HEK293 (cell line): Measurements from ENCODE around the gene DDR1.

Experiments
- EGR2 ChIP-seq: fragments of 450-650 bp; formaldehyde crosslinking; IDR thresholded peaks from 2 replicates; pipeline ENCODE4 v1.5.1; 2016; ENCODE audit warnings: low read depth, missing biosample characterization, missing genetic modification characterization
- GFI1B ChIP-seq: fragments of 450-650 bp; formaldehyde crosslinking; IDR thresholded peaks from 2 replicates; pipeline ENCODE4 v1.5.1; 2016; ENCODE audit warnings: missing biosample characterization, missing genetic modification characterization
- GLI4 ChIP-seq: fragments of 450-650 bp; formaldehyde crosslinking; IDR thresholded peaks from 2 replicates; pipeline ENCODE4 v1.5.1; 2016; ENCODE audit warnings: missing biosample characterization, missing genetic modification characterization
- HOXD13 ChIP-seq: sonication (generic); formaldehyde crosslinking; IDR thresholded peaks from 2 replicates; pipeline ENCODE4 v1.8.0; 2022; ENCODE audit warnings: missing genetic modification reagents, borderline replicate concordance
- MEIS1 ChIP-seq: sonication (generic); formaldehyde crosslinking; IDR thresholded peaks from 2 replicates; pipeline ENCODE4 v1.8.1; 2022; ENCODE audit warnings: missing genetic modification reagents, mild to moderate bottlenecking, borderline replicate concordance
- ZFHX2 ChIP-seq: fragments of 450-650 bp; formaldehyde crosslinking; conservative IDR thresholded peaks from 2 replicates; pipeline ENCODE4 v1.5.1; 2016; ENCODE audit warnings: missing biosample characterization, missing genetic modification characterization
- ZFP37 ChIP-seq: fragments of 450-650 bp; formaldehyde crosslinking; IDR thresholded peaks from 2 replicates; pipeline ENCODE4 v1.5.1; 2016; ENCODE audit warnings: missing biosample characterization, missing genetic modification characterization
- ZFP41 ChIP-seq: fragments of 450-650 bp; formaldehyde crosslinking; IDR thresholded peaks from 2 replicates; pipeline ENCODE4 v1.5.1; 2016; ENCODE audit warnings: missing biosample characterization, missing genetic modification characterization, borderline replicate concordance
- ZNF146 ChIP-seq: fragments of 450-650 bp; formaldehyde crosslinking; IDR thresholded peaks from 2 replicates; pipeline ENCODE4 v1.5.1; 2016; ENCODE audit warnings: missing biosample characterization, missing genetic modification characterization
- ZNF157 ChIP-seq: fragments of 450-650 bp; formaldehyde crosslinking; IDR thresholded peaks from 2 replicates; pipeline ENCODE4 v1.5.1; 2016; ENCODE audit warnings: missing biosample characterization, missing genetic modification characterization
- ZNF221 ChIP-seq: fragments of 450-650 bp; formaldehyde crosslinking; IDR thresholded peaks from 2 replicates; pipeline ENCODE4 v1.5.1; 2017; ENCODE audit warnings: missing biosample characterization, missing genetic modification characterization, borderline replicate concordance
- ZNF366 ChIP-seq: fragments of 450-650 bp; formaldehyde crosslinking; conservative IDR thresholded peaks from 2 replicates; pipeline ENCODE4 v1.5.1; 2016; ENCODE audit warnings: missing biosample characterization, missing genetic modification characterization
- ZNF391 ChIP-seq: fragments of 450-650 bp; formaldehyde crosslinking; IDR thresholded peaks from 2 replicates; pipeline ENCODE4 v1.5.1; 2016; ENCODE audit warnings: low read depth, missing biosample characterization, missing genetic modification characterization, borderline replicate concordance
- ZNF610 ChIP-seq: fragments of 450-650 bp; formaldehyde crosslinking; IDR thresholded peaks from 2 replicates; pipeline ENCODE4 v1.5.1; 2016; ENCODE audit warnings: missing biosample characterization, missing genetic modification characterization, borderline replicate concordance
- ZNF629 ChIP-seq: fragments of 450-650 bp; formaldehyde crosslinking; IDR thresholded peaks from 2 replicates; pipeline ENCODE4 v1.5.1; 2017; ENCODE audit warnings: missing biosample characterization, missing genetic modification characterization
- ZNF654 ChIP-seq: fragments of 450-650 bp; formaldehyde crosslinking; IDR thresholded peaks from 2 replicates; pipeline ENCODE4 v1.5.1; 2016; ENCODE audit warnings: low read depth, missing biosample characterization, missing genetic modification characterization
- ZXDB ChIP-seq: fragments of 450-650 bp; formaldehyde crosslinking; IDR thresholded peaks from 2 replicates; pipeline ENCODE4 v1.5.1; 2016; ENCODE audit warnings: missing biosample characterization, missing genetic modification characterization
- TF ChIP-seq, protein P1 (sequence below): fragments of 450-650 bp; formaldehyde crosslinking; IDR thresholded peaks from 2 replicates; pipeline ENCODE4 v1.5.0; 2017; ENCODE audit warnings: missing biosample characterization, missing genetic modification characterization, borderline replicate concordance
- TF ChIP-seq, protein P2 (sequence below): fragments of 450-650 bp; formaldehyde crosslinking; IDR thresholded peaks from 2 replicates; pipeline ENCODE4 v1.5.1; 2016; ENCODE audit warnings: missing biosample characterization, missing genetic modification characterization, borderline replicate concordance
- TF ChIP-seq, protein P3 (sequence below): fragments of 450-650 bp; formaldehyde crosslinking; IDR thresholded peaks from 2 replicates; pipeline ENCODE4 v1.5.1; 2017; ENCODE audit warnings: missing biosample characterization, missing genetic modification characterization
- TF ChIP-seq, protein P4 (sequence below): fragments of 450-650 bp; formaldehyde crosslinking; IDR thresholded peaks from 2 replicates; pipeline ENCODE4 v1.5.1; 2016; ENCODE audit warnings: missing biosample characterization, missing genetic modification characterization
- TF ChIP-seq, protein P5 (sequence below): fragments of 450-650 bp; formaldehyde crosslinking; IDR thresholded peaks from 2 replicates; pipeline ENCODE4 v1.5.1; 2016; ENCODE audit warnings: missing biosample characterization, missing genetic modification characterization
- TF ChIP-seq, protein P6 (sequence below): fragments of 450-650 bp; formaldehyde crosslinking; IDR thresholded peaks from 2 replicates; pipeline ENCODE4 v1.5.1; 2016; ENCODE audit warnings: missing biosample characterization, missing genetic modification characterization
- TF ChIP-seq, protein P7 (sequence below): fragments of 450-650 bp; formaldehyde crosslinking; IDR thresholded peaks from 2 replicates; pipeline ENCODE4 v1.5.1; 2016; ENCODE audit warnings: missing biosample characterization, missing genetic modification characterization

DDR1 gene

DNA sequence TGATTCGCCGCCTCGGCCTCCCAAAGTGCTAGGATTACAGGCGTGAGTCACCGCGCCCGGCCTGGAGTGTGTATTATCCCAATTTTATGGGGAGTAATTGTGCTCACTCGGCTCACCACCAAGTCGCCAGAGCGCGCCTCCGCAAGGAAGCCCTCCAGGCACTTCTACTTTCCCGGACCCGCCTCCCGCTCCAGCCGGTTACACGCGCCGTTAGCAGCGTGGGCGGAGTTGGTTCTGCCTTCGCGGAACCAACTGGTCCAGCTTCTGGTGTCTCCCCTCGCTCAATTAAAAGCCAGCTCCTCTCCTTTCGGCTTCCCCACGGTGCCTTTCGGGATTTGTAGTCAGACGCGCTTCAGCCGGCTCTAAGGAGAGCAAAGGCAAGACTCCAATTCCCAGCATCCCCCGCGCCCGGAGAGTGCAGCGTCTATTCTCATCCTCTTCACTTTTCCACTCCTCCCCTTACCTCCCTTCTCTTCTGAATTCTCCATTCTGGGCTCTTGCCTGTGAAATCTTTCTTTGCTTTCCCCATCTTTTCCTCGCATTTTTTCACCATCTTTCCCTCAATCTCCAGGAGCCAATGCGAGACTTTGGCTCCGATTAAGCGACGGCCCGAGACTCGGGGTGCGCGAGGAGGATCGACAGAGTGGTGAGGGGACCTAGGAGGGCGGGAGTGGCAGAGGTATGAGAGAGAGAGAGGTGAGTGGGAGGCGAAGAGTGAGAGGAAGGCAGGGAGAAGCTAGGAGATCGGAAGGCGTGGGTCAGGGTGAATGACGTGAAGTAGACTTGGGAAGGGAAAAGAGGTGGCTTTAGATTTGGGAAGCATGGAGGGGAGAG is 23.7 kb downstream of the DDR1 start, which contains the start of gene GTF2H4 (continued):
- TF ChIP-seq, protein P1, sequence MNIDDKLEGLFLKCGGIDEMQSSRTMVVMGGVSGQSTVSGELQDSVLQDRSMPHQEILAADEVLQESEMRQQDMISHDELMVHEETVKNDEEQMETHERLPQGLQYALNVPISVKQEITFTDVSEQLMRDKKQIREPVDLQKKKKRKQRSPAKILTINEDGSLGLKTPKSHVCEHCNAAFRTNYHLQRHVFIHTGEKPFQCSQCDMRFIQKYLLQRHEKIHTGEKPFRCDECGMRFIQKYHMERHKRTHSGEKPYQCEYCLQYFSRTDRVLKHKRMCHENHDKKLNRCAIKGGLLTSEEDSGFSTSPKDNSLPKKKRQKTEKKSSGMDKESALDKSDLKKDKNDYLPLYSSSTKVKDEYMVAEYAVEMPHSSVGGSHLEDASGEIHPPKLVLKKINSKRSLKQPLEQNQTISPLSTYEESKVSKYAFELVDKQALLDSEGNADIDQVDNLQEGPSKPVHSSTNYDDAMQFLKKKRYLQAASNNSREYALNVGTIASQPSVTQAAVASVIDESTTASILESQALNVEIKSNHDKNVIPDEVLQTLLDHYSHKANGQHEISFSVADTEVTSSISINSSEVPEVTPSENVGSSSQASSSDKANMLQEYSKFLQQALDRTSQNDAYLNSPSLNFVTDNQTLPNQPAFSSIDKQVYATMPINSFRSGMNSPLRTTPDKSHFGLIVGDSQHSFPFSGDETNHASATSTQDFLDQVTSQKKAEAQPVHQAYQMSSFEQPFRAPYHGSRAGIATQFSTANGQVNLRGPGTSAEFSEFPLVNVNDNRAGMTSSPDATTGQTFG (tag by site-specific recombination) = peak; percentile 86; the same call in 1 of the 2 replicates
- TF ChIP-seq, protein P2, sequence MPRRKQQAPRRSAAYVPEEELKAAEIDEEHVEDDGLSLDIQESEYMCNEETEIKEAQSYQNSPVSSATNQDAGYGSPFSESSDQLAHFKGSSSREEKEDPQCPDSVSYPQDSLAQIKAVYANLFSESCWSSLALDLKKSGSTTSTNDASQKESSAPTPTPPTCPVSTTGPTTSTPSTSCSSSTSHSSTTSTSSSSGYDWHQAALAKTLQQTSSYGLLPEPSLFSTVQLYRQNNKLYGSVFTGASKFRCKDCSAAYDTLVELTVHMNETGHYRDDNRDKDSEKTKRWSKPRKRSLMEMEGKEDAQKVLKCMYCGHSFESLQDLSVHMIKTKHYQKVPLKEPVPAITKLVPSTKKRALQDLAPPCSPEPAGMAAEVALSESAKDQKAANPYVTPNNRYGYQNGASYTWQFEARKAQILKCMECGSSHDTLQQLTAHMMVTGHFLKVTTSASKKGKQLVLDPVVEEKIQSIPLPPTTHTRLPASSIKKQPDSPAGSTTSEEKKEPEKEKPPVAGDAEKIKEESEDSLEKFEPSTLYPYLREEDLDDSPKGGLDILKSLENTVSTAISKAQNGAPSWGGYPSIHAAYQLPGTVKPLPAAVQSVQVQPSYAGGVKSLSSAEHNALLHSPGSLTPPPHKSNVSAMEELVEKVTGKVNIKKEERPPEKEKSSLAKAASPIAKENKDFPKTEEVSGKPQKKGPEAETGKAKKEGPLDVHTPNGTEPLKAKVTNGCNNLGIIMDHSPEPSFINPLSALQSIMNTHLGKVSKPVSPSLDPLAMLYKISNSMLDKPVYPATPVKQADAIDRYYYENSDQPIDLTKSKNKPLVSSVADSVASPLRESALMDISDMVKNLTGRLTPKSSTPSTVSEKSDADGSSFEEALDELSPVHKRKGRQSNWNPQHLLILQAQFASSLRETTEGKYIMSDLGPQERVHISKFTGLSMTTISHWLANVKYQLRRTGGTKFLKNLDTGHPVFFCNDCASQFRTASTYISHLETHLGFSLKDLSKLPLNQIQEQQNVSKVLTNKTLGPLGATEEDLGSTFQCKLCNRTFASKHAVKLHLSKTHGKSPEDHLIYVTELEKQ (tag by site-specific recombination) = 0 out of 2 replicates have a peak, but pooled peaks have one; percentile 50
- TF ChIP-seq ZNF146 (tag by site-specific recombination) (peak; percentile 84), ZNF157 (no peak), ZNF366 (tag by site-specific recombination) (peak; percentile 99), ZNF391 (peak; percentile 87; the same call in 1 of the 2 replicates), ZNF221 (no peak), HOXD13 (CRISPR knock-in tag) (0 out of 2 replicates have a peak, but pooled peaks have one; percentile 23), ZFP37 (tag by site-specific recombination) (peak; percentile 98), ZFHX2 (peak; percentile 97), ZFP41 (tag by site-specific recombination) (no peak), ZNF654 (tag by site-specific recombination) (peak; percentile 17; the same call in 1 of the 2 replicates), GFI1B (tag by site-specific recombination) (no peak), MEIS1 (CRISPR knock-in tag) (no peak), ZXDB (tag by site-specific recombination) (peak; percentile 99), EGR2 (peak; percentile 93), ZNF629 (tag by site-specific recombination) (peak; percentile 88), ZNF610 (tag by site-specific recombination) (peak; percentile 88), GLI4 (tag by site-specific recombination) (peak; percentile 95)
- TF ChIP-seq, protein P3, sequence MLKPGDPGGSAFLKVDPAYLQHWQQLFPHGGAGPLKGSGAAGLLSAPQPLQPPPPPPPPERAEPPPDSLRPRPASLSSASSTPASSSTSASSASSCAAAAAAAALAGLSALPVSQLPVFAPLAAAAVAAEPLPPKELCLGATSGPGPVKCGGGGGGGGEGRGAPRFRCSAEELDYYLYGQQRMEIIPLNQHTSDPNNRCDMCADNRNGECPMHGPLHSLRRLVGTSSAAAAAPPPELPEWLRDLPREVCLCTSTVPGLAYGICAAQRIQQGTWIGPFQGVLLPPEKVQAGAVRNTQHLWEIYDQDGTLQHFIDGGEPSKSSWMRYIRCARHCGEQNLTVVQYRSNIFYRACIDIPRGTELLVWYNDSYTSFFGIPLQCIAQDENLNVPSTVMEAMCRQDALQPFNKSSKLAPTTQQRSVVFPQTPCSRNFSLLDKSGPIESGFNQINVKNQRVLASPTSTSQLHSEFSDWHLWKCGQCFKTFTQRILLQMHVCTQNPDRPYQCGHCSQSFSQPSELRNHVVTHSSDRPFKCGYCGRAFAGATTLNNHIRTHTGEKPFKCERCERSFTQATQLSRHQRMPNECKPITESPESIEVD (tag by site-specific recombination) = peak; percentile 45; the same call in 1 of the 2 replicates
- TF ChIP-seq, protein P4, sequence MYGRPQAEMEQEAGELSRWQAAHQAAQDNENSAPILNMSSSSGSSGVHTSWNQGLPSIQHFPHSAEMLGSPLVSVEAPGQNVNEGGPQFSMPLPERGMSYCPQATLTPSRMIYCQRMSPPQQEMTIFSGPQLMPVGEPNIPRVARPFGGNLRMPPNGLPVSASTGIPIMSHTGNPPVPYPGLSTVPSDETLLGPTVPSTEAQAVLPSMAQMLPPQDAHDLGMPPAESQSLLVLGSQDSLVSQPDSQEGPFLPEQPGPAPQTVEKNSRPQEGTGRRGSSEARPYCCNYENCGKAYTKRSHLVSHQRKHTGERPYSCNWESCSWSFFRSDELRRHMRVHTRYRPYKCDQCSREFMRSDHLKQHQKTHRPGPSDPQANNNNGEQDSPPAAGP (tag by site-specific recombination) = peak; percentile 98
- TF ChIP-seq, protein P5, sequence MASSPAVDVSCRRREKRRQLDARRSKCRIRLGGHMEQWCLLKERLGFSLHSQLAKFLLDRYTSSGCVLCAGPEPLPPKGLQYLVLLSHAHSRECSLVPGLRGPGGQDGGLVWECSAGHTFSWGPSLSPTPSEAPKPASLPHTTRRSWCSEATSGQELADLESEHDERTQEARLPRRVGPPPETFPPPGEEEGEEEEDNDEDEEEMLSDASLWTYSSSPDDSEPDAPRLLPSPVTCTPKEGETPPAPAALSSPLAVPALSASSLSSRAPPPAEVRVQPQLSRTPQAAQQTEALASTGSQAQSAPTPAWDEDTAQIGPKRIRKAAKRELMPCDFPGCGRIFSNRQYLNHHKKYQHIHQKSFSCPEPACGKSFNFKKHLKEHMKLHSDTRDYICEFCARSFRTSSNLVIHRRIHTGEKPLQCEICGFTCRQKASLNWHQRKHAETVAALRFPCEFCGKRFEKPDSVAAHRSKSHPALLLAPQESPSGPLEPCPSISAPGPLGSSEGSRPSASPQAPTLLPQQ = peak; percentile 86
- TF ChIP-seq, protein P6, sequence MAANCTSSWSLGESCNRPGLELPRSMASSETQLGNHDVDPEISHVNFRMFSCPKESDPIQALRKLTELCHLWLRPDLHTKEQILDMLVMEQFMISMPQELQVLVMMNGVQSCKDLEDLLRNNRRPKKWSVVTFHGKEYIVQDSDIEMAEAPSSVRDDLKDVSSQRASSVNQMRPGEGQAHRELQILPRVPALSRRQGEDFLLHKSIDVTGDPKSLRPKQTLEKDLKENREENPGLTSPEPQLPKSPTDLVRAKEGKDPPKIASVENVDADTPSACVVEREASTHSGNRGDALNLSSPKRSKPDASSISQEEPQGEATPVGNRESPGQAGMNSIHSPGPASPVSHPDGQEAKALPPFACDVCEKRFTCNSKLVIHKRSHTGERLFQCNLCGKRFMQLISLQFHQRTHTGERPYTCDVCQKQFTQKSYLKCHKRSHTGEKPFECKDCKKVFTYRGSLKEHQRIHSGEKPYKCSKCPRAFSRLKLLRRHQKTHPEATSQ (tag by site-specific recombination) = peak; percentile 92
- TF ChIP-seq, protein P7, sequence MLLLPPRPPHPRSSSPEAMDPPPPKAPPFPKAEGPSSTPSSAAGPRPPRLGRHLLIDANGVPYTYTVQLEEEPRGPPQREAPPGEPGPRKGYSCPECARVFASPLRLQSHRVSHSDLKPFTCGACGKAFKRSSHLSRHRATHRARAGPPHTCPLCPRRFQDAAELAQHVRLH = peak; percentile 98
